ENCODE data around the gene CAP2.

Gene CAP2

DNA sequence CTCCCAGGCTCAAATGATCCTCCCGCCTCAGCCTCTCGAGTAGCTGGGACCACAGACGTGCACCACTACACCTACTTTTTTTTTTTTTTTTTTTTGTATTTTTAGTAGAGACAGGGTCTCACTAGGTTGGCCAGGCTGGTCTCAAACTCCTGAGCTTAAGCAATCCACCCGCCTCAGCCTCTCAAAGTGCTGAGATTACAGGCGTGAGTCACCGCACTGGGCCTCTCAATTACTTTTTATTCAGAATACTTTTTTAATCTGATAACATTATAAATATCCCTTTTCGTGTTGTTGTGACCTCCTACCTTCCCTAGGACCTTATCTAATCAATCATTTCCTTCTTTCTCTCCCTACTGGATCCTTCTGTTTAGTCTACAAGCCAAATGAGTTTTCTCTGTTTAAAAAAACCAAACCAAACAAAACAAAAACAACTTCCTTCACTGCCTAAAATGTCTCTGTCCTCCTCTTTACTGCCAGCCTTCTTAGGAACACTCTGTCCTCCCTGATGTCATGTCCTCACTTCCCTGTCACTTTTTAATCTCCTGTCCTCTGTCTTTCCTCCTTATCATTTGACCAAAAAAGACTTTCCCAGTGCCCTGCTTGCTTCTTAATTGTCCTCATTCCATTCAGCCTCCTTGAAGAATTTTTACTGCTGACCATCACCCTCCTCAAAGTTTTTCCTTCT is 85.0 kb downstream of the CAP2 start:
- Histone ChIP-seq H3K27ac (replicated peaks) (no peak overlapping the region), H3K4me3 (replicated peaks; ENCODE audit: insufficient read depth, low read length) (no peak overlapping the region), H3K27me3 (ENCODE audit: insufficient read depth, poor library complexity, severe bottlenecking) (no peaks in the 10 kb centered on the region)
- TF ChIP-seq SPI1 (IDR thresholded peaks at IDR 0.05; ENCODE audit: borderline replicate concordance, low read depth): no peak
- TF ChIP-seq GABPA (IDR thresholded peaks at IDR 0.05; ENCODE audit: low read depth): no peak
- no peak for TF ChIP-seq POLR2AphosphoS5 (IDR thresholded peaks at IDR 0.05; ENCODE audit: low read depth)
- TF ChIP-seq, protein P1, sequence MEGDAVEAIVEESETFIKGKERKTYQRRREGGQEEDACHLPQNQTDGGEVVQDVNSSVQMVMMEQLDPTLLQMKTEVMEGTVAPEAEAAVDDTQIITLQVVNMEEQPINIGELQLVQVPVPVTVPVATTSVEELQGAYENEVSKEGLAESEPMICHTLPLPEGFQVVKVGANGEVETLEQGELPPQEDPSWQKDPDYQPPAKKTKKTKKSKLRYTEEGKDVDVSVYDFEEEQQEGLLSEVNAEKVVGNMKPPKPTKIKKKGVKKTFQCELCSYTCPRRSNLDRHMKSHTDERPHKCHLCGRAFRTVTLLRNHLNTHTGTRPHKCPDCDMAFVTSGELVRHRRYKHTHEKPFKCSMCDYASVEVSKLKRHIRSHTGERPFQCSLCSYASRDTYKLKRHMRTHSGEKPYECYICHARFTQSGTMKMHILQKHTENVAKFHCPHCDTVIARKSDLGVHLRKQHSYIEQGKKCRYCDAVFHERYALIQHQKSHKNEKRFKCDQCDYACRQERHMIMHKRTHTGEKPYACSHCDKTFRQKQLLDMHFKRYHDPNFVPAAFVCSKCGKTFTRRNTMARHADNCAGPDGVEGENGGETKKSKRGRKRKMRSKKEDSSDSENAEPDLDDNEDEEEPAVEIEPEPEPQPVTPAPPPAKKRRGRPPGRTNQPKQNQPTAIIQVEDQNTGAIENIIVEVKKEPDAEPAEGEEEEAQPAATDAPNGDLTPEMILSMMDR (IDR thresholded peaks at IDR 0.05; ENCODE audit: insufficient read depth, low read length): no peak
- TF ChIP-seq, protein P2, sequence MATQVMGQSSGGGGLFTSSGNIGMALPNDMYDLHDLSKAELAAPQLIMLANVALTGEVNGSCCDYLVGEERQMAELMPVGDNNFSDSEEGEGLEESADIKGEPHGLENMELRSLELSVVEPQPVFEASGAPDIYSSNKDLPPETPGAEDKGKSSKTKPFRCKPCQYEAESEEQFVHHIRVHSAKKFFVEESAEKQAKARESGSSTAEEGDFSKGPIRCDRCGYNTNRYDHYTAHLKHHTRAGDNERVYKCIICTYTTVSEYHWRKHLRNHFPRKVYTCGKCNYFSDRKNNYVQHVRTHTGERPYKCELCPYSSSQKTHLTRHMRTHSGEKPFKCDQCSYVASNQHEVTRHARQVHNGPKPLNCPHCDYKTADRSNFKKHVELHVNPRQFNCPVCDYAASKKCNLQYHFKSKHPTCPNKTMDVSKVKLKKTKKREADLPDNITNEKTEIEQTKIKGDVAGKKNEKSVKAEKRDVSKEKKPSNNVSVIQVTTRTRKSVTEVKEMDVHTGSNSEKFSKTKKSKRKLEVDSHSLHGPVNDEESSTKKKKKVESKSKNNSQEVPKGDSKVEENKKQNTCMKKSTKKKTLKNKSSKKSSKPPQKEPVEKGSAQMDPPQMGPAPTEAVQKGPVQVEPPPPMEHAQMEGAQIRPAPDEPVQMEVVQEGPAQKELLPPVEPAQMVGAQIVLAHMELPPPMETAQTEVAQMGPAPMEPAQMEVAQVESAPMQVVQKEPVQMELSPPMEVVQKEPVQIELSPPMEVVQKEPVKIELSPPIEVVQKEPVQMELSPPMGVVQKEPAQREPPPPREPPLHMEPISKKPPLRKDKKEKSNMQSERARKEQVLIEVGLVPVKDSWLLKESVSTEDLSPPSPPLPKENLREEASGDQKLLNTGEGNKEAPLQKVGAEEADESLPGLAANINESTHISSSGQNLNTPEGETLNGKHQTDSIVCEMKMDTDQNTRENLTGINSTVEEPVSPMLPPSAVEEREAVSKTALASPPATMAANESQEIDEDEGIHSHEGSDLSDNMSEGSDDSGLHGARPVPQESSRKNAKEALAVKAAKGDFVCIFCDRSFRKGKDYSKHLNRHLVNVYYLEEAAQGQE (IDR thresholded peaks at IDR 0.05; ENCODE audit: insufficient replicate concordance, low read depth): no peak
- no peak for DNase-seq (ENCODE audit: low read depth in 1 of 2, low spot score in 1 of 2)

DNA sequence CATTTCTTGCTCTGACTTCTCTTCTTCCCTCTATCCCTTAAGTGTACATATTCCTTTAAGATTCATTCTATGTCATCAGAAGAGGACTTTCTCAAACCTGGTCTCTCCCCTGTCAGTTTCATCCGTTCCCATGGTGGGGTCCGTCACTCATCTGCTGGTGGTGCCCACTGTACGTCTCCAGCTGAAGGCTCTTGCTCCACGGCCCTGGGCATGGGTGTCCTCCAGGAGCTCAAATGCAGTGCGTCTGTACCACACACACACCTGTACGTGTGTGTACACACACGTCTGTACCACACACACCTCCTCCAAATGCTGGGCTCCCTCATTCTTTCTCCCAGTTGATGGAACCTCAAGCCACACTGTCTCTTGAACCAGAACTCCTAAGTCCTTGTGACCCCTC is 85.6 kb downstream of the CAP2 start:
- DNase-seq (ENCODE audit: low read depth in 1 of 2, low spot score in 1 of 2): no peak
- no peak overlapping the region for H3K27ac ChIP-seq (replicated peaks)
- H3K27me3 ChIP-seq (ENCODE audit: insufficient read depth, poor library complexity, severe bottlenecking): no peaks in the 10 kb centered on the region
- TF ChIP-seq POLR2AphosphoS5 (IDR thresholded peaks at IDR 0.05; ENCODE audit: low read depth) (no peak), GABPA (IDR thresholded peaks at IDR 0.05; ENCODE audit: low read depth) (no peak), SPI1 (IDR thresholded peaks at IDR 0.05; ENCODE audit: borderline replicate concordance, low read depth) (no peak)
- TF ChIP-seq, protein P1 (IDR thresholded peaks at IDR 0.05; ENCODE audit: insufficient read depth, low read length): no peak
- TF ChIP-seq, protein P2 (IDR thresholded peaks at IDR 0.05; ENCODE audit: insufficient replicate concordance, low read depth): no peak
- no peak overlapping the region for H3K4me3 ChIP-seq (replicated peaks; ENCODE audit: insufficient read depth, low read length)

DNA sequence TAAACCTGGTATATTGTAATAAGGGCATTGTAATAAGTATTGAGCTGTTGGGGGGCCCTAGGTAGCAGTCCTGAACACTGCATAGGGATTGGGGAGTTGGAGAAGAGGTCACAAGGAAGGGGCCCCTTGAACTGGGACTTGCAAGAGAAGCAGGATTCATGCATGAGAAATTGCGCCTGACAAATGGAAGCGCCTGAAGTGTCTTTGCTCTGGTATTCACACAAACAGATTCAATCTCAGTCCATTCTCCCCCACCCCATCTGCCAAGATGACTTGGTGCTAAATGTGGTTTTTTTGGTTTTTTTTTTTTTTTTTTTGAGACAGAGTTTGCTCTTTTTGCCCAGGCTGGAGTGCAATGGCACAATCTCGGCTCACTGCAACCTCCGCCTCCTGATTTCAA is 87.1 kb downstream of the CAP2 start:
- TF ChIP-seq POLR2AphosphoS5 (IDR thresholded peaks at IDR 0.05; ENCODE audit: low read depth) (no peak), GABPA (IDR thresholded peaks at IDR 0.05; ENCODE audit: low read depth) (no peak), SPI1 (IDR thresholded peaks at IDR 0.05; ENCODE audit: borderline replicate concordance, low read depth) (no peak)
- TF ChIP-seq, protein P1 (IDR thresholded peaks at IDR 0.05; ENCODE audit: insufficient read depth, low read length): no peak
- TF ChIP-seq, protein P2 (IDR thresholded peaks at IDR 0.05; ENCODE audit: insufficient replicate concordance, low read depth): no peak
- Histone ChIP-seq H3K27me3 (ENCODE audit: insufficient read depth, poor library complexity, severe bottlenecking) (no peaks in the 10 kb centered on the region), H3K4me3 (replicated peaks; ENCODE audit: insufficient read depth, low read length) (no peak overlapping the region), H3K27ac (replicated peaks) (no peak overlapping the region)
- no peak for DNase-seq (ENCODE audit: low read depth in 1 of 2, low spot score in 1 of 2)

All from HL-60 (cell line).